Measurements from ENCODE around the gene ACSL4. TPM values are rescaled to one million over a fixed set of nuclear protein-coding genes. Genes with fewer than 3 reads are reported as not detected.
"Not testable (repeated sequence)": the region's sequence is repeated elsewhere in the genome, so short reads cannot be mapped to it uniquely, and the experiment has no call there.

ACSL4 gene
- total and polyA plus RNA-seq, 4 donors = 34.1 to 97.7 (median 62.2) TPM

DNA sequence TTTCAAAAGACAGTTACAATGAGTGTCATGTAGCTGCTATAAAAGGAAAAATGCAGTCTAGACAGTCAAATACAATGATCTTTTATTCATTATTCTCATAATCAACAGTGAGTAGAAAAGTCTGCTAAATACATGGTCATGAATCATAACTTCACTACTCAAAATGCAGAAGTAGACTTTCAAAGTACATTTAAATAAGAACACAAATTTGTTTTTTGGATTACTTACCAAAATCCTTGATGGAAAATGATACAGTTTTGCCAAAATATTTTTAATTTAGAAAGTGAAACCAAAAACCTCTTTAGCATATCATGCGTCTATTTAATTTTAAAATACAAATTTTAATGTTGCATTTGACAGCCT lies 4.9 kb downstream of the ACSL4 start:
- Histone ChIP-seq H3K9ac (ENCODE audit: insufficient read depth in 1 of 2, low read length in 2 of 2) (no peak overlapping the region), H3K27ac (ENCODE audit: low read depth in 1 of 2, low read length in 1 of 2) (no peak overlapping the region)

DNA sequence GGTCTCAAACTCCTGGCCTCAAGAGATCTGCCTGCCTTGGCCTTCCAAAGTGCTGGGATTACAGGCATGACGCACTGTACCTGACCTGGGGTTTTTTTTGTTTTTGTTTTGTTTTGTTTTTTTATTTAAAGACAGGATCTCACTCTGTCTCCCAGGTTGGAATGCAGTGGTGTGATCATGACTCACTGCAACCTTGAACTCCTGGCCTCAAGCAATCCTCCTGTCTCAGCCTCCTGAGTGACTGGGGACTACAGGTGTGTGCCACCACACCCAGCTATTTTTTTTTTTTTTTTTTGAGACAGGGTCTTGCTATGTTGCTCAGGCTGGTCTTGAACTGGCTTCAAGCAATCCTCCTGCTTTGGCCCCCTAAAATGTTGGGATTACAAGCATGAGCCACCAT lies 8.1 kb downstream of the ACSL4 start:
- DNase-seq; H3K9me3 ChIP-seq (ENCODE audit: control insufficient read depth in 4 of 4, insufficient read depth in 3 of 4, low read length in 3 of 4); H3K27ac ChIP-seq (ENCODE audit: low read depth in 1 of 2, low read length in 1 of 2); H3K4me1 ChIP-seq (ENCODE audit: control insufficient read depth in 5 of 5, insufficient read depth in 5 of 5, low read length in 5 of 5); H3K4me3 ChIP-seq; H3K9ac ChIP-seq (ENCODE audit: insufficient read depth in 1 of 2, low read length in 2 of 2); H3K27me3 ChIP-seq (ENCODE audit: control insufficient read depth in 3 of 3, insufficient read depth in 3 of 3, low read length in 2 of 3); ATAC-seq (ENCODE audit: insufficient read depth, low FRiP score); H3K36me3 ChIP-seq (ENCODE audit: control insufficient read depth in 4 of 4, insufficient read depth in 4 of 4, low read length in 4 of 4): not testable (repeated sequence)
- 91 to 100% methylated on average over 1 of the region's 1 CpG for WGBS, 2 donors

More for the DNA sequence above, 4.9 kb downstream of the ACSL4 start:
- Histone ChIP-seq H3K4me1 (ENCODE audit: control insufficient read depth in 5 of 5, insufficient read depth in 5 of 5, low read length in 5 of 5) (peaks cover 0 to 8% (median 0%) of the 10 kb centered on the region in 5 donors), H3K27me3 (ENCODE audit: control insufficient read depth in 3 of 3, insufficient read depth in 3 of 3, low read length in 2 of 3) (peaks cover 0 to 3% (median 0%) of the 10 kb centered on the region in 3 donors), H3K36me3 (ENCODE audit: control insufficient read depth in 4 of 4, insufficient read depth in 4 of 4, low read length in 4 of 4) (no peaks in the 10 kb centered on the region), H3K4me3 (no peak overlapping the region), H3K9me3 (ENCODE audit: control insufficient read depth in 4 of 4, insufficient read depth in 3 of 4, low read length in 3 of 4) (no peaks in the 10 kb centered on the region)
- TF ChIP-seq, protein P1, sequence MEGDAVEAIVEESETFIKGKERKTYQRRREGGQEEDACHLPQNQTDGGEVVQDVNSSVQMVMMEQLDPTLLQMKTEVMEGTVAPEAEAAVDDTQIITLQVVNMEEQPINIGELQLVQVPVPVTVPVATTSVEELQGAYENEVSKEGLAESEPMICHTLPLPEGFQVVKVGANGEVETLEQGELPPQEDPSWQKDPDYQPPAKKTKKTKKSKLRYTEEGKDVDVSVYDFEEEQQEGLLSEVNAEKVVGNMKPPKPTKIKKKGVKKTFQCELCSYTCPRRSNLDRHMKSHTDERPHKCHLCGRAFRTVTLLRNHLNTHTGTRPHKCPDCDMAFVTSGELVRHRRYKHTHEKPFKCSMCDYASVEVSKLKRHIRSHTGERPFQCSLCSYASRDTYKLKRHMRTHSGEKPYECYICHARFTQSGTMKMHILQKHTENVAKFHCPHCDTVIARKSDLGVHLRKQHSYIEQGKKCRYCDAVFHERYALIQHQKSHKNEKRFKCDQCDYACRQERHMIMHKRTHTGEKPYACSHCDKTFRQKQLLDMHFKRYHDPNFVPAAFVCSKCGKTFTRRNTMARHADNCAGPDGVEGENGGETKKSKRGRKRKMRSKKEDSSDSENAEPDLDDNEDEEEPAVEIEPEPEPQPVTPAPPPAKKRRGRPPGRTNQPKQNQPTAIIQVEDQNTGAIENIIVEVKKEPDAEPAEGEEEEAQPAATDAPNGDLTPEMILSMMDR (IDR thresholded peaks at IDR 0.05; ENCODE audit: control extremely low read depth, extremely low read depth) = no peak
- no peak for ATAC-seq (ENCODE audit: insufficient read depth, low FRiP score)
- DNase-seq = no peak
- WGBS, 2 donors = 16 to 33% methylated on average over 1 of the region's 1 CpG

DNA sequence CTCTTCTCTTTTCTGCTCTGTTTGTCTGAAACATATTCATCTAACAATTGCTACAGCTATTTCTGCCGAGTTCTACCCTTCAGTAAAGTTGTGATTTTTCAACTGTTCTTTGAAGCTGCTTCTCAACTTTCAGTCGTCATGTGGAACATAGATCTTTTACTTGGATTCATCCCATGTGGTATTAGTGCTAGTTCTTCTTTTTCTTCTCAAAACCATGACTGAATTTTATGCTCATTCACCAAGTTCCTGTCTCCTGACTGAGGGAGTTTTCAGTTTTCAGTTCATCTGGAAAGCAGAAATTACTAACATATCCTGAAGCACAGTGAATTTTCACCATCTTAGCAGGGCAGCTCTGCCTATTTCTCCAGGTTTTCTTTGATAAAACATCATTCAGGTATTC lies 12.1 kb downstream of the ACSL4 start:
- Histone ChIP-seq H3K36me3 (ENCODE audit: control insufficient read depth in 4 of 4, insufficient read depth in 4 of 4, low read length in 4 of 4) (peaks cover 0 to 2% (median 0%) of the 10 kb centered on the region in 4 donors), H3K9me3 (ENCODE audit: control insufficient read depth in 4 of 4, insufficient read depth in 3 of 4, low read length in 3 of 4) (no peaks in the 10 kb centered on the region), H3K27me3 (ENCODE audit: control insufficient read depth in 3 of 3, insufficient read depth in 3 of 3, low read length in 2 of 3) (peaks cover 0 to 12% (median 9%) of the 10 kb centered on the region in 3 donors), H3K9ac (ENCODE audit: insufficient read depth in 1 of 2, low read length in 2 of 2) (no peak overlapping the region), H3K4me1 (ENCODE audit: control insufficient read depth in 5 of 5, insufficient read depth in 5 of 5, low read length in 5 of 5) (peaks cover 0 to 3% (median 2%) of the 10 kb centered on the region in 5 donors), H3K4me3 (no peak overlapping the region), H3K27ac (ENCODE audit: low read depth in 1 of 2, low read length in 1 of 2) (no peak overlapping the region)
- TF ChIP-seq, protein P1 (IDR thresholded peaks at IDR 0.05; ENCODE audit: control extremely low read depth, extremely low read depth) = no peak
- DNase-seq = no peak
- ATAC-seq (ENCODE audit: insufficient read depth, low FRiP score) = no peak
- 16 to 54% methylated on average over 2 of the region's 2 CpGs for WGBS, 2 donors

DNA sequence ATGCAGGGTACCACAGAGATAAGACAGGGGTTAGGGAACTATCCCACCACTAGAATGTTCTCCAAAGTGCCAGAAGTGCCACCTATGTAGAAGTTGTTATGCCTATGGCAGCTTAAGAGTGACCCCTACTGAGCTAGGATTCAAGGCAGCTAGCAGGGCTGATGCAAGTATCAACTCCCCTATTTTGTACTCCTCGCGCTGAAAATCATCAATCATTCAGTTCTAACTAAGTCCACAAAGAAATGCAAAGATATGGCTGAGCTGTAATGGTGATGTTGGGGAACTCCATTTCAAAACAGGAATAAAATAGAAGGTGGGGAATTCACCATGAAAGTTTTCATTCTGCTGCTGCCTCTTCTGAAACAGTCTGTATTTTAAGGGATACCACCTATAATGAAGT lies 13.8 kb downstream of the ACSL4 start:
- Histone ChIP-seq H3K9ac (ENCODE audit: insufficient read depth in 1 of 2, low read length in 2 of 2) (no peak overlapping the region), H3K4me1 (ENCODE audit: control insufficient read depth in 5 of 5, insufficient read depth in 5 of 5, low read length in 5 of 5) (peaks cover 0 to 3% (median 3%) of the 10 kb centered on the region in 5 donors), H3K4me3 (no peak overlapping the region), H3K36me3 (ENCODE audit: control insufficient read depth in 4 of 4, insufficient read depth in 4 of 4, low read length in 4 of 4) (peaks cover 0 to 2% (median 0%) of the 10 kb centered on the region in 4 donors), H3K27ac (ENCODE audit: low read depth in 1 of 2, low read length in 1 of 2) (no peak overlapping the region), H3K27me3 (ENCODE audit: control insufficient read depth in 3 of 3, insufficient read depth in 3 of 3, low read length in 2 of 3) (peaks cover 0 to 18% (median 13%) of the 10 kb centered on the region in 3 donors), H3K9me3 (ENCODE audit: control insufficient read depth in 4 of 4, insufficient read depth in 3 of 4, low read length in 3 of 4) (no peaks in the 10 kb centered on the region)
- DNase-seq = no peak
- WGBS, 2 donors = 51 to 95% methylated on average over 2 of the region's 2 CpGs
- ATAC-seq (ENCODE audit: insufficient read depth, low FRiP score) = no peak
- TF ChIP-seq, protein P1 (IDR thresholded peaks at IDR 0.05; ENCODE audit: control extremely low read depth, extremely low read depth) = no peak

Measured in lung (tissue), 12 donors.